Ovary (tissue), 9 donors: ENCODE data around the gene HLX. TPM values are rescaled to one million over a fixed set of nuclear protein-coding genes. Genes with fewer than 3 reads are reported as not detected.
A peak's percentile ranks its signal among the peaks of the same experiment; 100 is the strongest.

Experiments
- DNase-seq, 5 donors: peaks; one replicate each; pipeline ENCODE4 v3.0.0-alpha.2; 2019 to 2020
- H3K27ac ChIP-seq, 2 donors: fragments of 200-600 bp; one replicate each; pipeline versions ENCODE4 v1.5.1 to v1.8.0; 2019 to 2022
- H3K27me3 ChIP-seq: fragments of 200-600 bp; one replicate; pipeline ENCODE4 v1.8.0; 2022
- H3K36me3 ChIP-seq: fragments of 200-600 bp; sonication (generic); one replicate; pipeline ENCODE4 v1.5.1; 2019
- H3K4me1 ChIP-seq: one replicate; pipeline ENCODE4 v1.8.1; 2013; ENCODE audit warnings: mild to moderate bottlenecking, moderate library complexity; ENCODE audit not compliant: insufficient read depth
- H3K4me3 ChIP-seq: fragments of 200-600 bp; sonication (generic); one replicate; pipeline ENCODE4 v1.5.1; 2017
- H3K9me3 ChIP-seq, 2 donors: fragments of 200-600 bp in 1 of 2; sonication (generic) in 1 of 2; one replicate each; pipeline versions ENCODE4 v1.5.1 to v1.8.1; 2013 to 2019; ENCODE audit warnings: mild to moderate bottlenecking in 1 of 2, moderate library complexity in 1 of 2
- CTCF ChIP-seq, 3 donors: fragments of 450-650 bp in 2 of 3; fragments of 200-600 bp in 1 of 3; IDR thresholded peaks; one replicate each; pipeline versions ENCODE4 v1.5.1 to v1.8.0; 2016 to 2022; ENCODE audit warnings: antibody characterized with exemption in 3 of 3, mild to moderate bottlenecking in 1 of 3
- EP300 ChIP-seq: sonication (generic); formaldehyde crosslinking; IDR thresholded peaks from one replicate; pipeline ENCODE4 v1.6.1; 2017; ENCODE audit warnings: antibody characterized with exemption
- POLR2A ChIP-seq: fragments of 450-650 bp; IDR thresholded peaks from one replicate; pipeline ENCODE4 v1.6.1; 2017; ENCODE audit warnings: antibody characterized with exemption, mild to moderate bottlenecking, moderate library complexity
- WGBS, 3 donors: extraction: QIAGEN DNeasy Blood & Tissue Kit in 1 of 3; methylation state at CpG; one replicate each; pipeline versions ENCODE4 v1.1.5 to v1.1.7; 2013 to 2017; 5-methylcytosine and 5-hydroxymethylcytosine counted together
- intact Hi-C, 4 donors: fragments of 100-400 bp; cut with DNase I; formaldehyde crosslinking; loops; one replicate each; pipeline versions ENCODE4 v1.11.0 to v1.15.1; 2022 to 2023
- polyA plus RNA-seq, 2 donors: library from polyadenylated mRNA; stranded (reverse); fragments of 200-250 nt in 1 of 2; fragments of 350-450 nt in 1 of 2; fragmentation: Illumina TruSeq in 1 of 2; extraction: RNeasy Lipid Tissue Mini Kit (QIAGEN cat#74804) in 1 of 2; gene quantifications; one replicate each; pipeline ENCODE4 v1.2.3, GENCODE V29; 2013 to 2014
- total RNA-seq, 7 donors: library from RNA; depleted of rRNA in 2 of 7; stranded (reverse); fragments of >200 nt in 2 of 7; fragmentation: NEBNext Ultra II Directional in 3 of 7; extraction: Animal tissue kit (Norgen Biotek cat#: 25700) in 3 of 7; gene quantifications; one replicate each; pipeline versions ENCODE4 v1.1.0 to v1.2.4, GENCODE V29; 2016 to 2023
- donor health status: DM: no; HTN: no; CAD: no; lungs with moderate emphysema.
- donor health status: DM: no; HTN: no; CAD: no.
- donor health status: Bipolar disorder and iron deficiency.
- donor health status: DM: yes; HTN: yes; CAD: no.
- donor health status: DM: no; HTN: no; CAD: no.
- donor health status: DM: yes; HTN: yes; CAD: no.

HLX gene
- total and polyA plus RNA-seq, 9 donors: 2.1 to 9.4 (median 3.5) TPM

GRCh38 chr1:220879509-220880361, 492 bp downstream of the HLX start:
- intact Hi-C loops: loop anchor here in 3 of 4 donors (2.0 to 10.0 kb wide), 2 partner anchors 37 to 555 kb away; no protein-coding TSS in a partner anchor
- Histone ChIP-seq H3K27me3 (no peaks in the 10 kb centered on the region), H3K4me3 (peak overlapping the region; percentile 58), H3K36me3 (no peaks in the 10 kb centered on the region), H3K9me3 (no peaks in the 10 kb centered on the region), H3K27ac (peak overlapping the region; percentile 65 to 85), H3K4me1 (peaks cover 6% of the 10 kb centered on the region)
- TF ChIP-seq CTCF (IDR thresholded peaks at IDR 0.05) (no peak), EP300 (no peak), POLR2A (no peak)
- peak; percentile 27 to 67 (median 47) for DNase-seq
- WGBS, 3 donors: 1% methylated on average over 82 to 94 of the region's 94 CpGs

- 22 to 23% (median 22%) methylated on average over 8 of the region's 8 CpGs for WGBS, 3 donors
- H3K4me3 ChIP-seq: peak overlapping the region; percentile 58
- TF ChIP-seq EP300 (no peak), POLR2A (no peak), CTCF (IDR thresholded peaks at IDR 0.05) (no peak)
- no peak for DNase-seq
- intact Hi-C loops: no loop called here
- H3K27me3 ChIP-seq: no peaks in the 10 kb centered on the region
- peak overlapping the region; percentile 65 to 85 for H3K27ac ChIP-seq
- no peaks in the 10 kb centered on the region for H3K9me3 ChIP-seq
- H3K36me3 ChIP-seq: no peaks in the 10 kb centered on the region
- H3K4me1 ChIP-seq: peaks cover 6% of the 10 kb centered on the region
Observed at GRCh38 chr1:220880362-220880670, 1.1 kb downstream of the HLX start.

- Histone ChIP-seq H3K9me3 (no peaks in the 10 kb centered on the region), H3K36me3 (no peaks in the 10 kb centered on the region), H3K4me1 (peaks cover 6% of the 10 kb centered on the region), H3K27me3 (no peaks in the 10 kb centered on the region), H3K27ac (peak overlapping the region in 1 of 2 donors; percentile 85), H3K4me3 (peak overlapping the region; percentile 58)
- TF ChIP-seq CTCF (IDR thresholded peaks at IDR 0.05): no peak
- intact Hi-C loops: no loop called here
- peak in 4 of 5 donors; percentile 56 to 63 (median 62) for DNase-seq
- WGBS, 3 donors: 36 to 59% (median 39%) methylated on average over 37 of the region's 37 CpGs
Observed at GRCh38 chr1:220880726-220881506, 1.7 kb downstream of the HLX start.

GRCh38 chr1:220882061-220882891, 3.0 kb downstream of the HLX start:
- TF ChIP-seq EP300 (no peak), CTCF (IDR thresholded peaks at IDR 0.05) (no peak), POLR2A (no peak)
- WGBS, 3 donors: 56 to 63% (median 61%) methylated on average over 34 of the region's 34 CpGs
- intact Hi-C loops: no loop called here
- H3K4me1 ChIP-seq: peaks cover 6% of the 10 kb centered on the region
- no peaks in the 10 kb centered on the region for H3K36me3 ChIP-seq
- H3K27ac ChIP-seq: no peak overlapping the region
- H3K9me3 ChIP-seq: no peaks in the 10 kb centered on the region
- no peak overlapping the region for H3K4me3 ChIP-seq
- no peaks in the 10 kb centered on the region for H3K27me3 ChIP-seq
- no peak for DNase-seq
